DND-41 (cell line): ENCODE measurements around the gene GTF2F1.
"Not testable (repeated sequence)": the region's sequence is repeated elsewhere in the genome, so short reads cannot be mapped to it uniquely, and the experiment has no call there.

ENCODE experiments used
- ATAC-seq: fragments of 200-7000 bp; cut with Tn5 transposase; 3 replicates; pipeline ENCODE4 v1.9.1; 2021; ENCODE audit warnings: low read depth; ENCODE audit not compliant: insufficient read depth
- DNase-seq: peaks from one replicate; pipeline ENCODE4 v3.0.0-alpha.2; 2020
- H2AFZ ChIP-seq: 2 replicates; pipeline ENCODE4 v1.6.0; 2012; ENCODE audit warnings: low read depth, low read length
- H3K27ac ChIP-seq: 2 replicates; pipeline ENCODE4 v1.5.1; 2012; ENCODE audit warnings: low read length, inconsistent platforms
- H3K27me3 ChIP-seq: fragments of 200-600 bp; sonication (generic); 2 replicates; pipeline ENCODE4 v1.6.0; 2012; ENCODE audit warnings: low read length, mild to moderate bottlenecking, inconsistent platforms; ENCODE audit not compliant: insufficient read depth, poor library complexity
- H3K36me3 ChIP-seq: 2 replicates; pipeline ENCODE4 v1.5.1; 2012; ENCODE audit warnings: low read length, inconsistent platforms; ENCODE audit not compliant: insufficient read depth
- H3K4me1 ChIP-seq: 2 replicates; pipeline ENCODE4 v1.5.1; 2012; ENCODE audit warnings: mild to moderate bottlenecking, low read length; ENCODE audit not compliant: insufficient read depth
- H3K4me2 ChIP-seq: 2 replicates; pipeline ENCODE4 v1.6.0; 2012; ENCODE audit warnings: mild to moderate bottlenecking, moderate library complexity, low read length, inconsistent platforms; ENCODE audit not compliant: insufficient read depth
- H3K4me3 ChIP-seq, 2 experiments: fragments of 200-600 bp in 1 of 2; shearing (Covaris generic) in 1 of 2; 2 replicates each; pipeline ENCODE4 v1.5.1; 2012 to 2016; ENCODE audit warnings: inconsistent platforms in 2 of 2, low read length in 2 of 2, mild to moderate bottlenecking in 2 of 2, low read depth in 1 of 2, moderate library complexity in 1 of 2
- H3K79me2 ChIP-seq: 2 replicates; pipeline ENCODE4 v1.6.0; 2012; ENCODE audit warnings: low read length, inconsistent platforms; ENCODE audit not compliant: insufficient read depth
- H3K9ac ChIP-seq: 2 replicates; pipeline ENCODE4 v1.6.0; 2012; ENCODE audit warnings: low read depth, mild to moderate bottlenecking, inconsistent platforms, low read length, moderate library complexity
- H3K9me3 ChIP-seq: 2 replicates; pipeline ENCODE4 v1.5.1; 2012; ENCODE audit warnings: low read length, moderate library complexity, mild to moderate bottlenecking, inconsistent platforms; ENCODE audit not compliant: insufficient read depth, severe bottlenecking
- H4K20me1 ChIP-seq: 2 replicates; pipeline ENCODE4 v1.6.0; 2012; ENCODE audit warnings: low read length; ENCODE audit not compliant: insufficient read depth
- EZH2 ChIP-seq: IDR thresholded peaks from 3 replicates; pipeline ENCODE4 v1.6.1; 2012; ENCODE audit warnings: borderline replicate concordance, low read depth, mild to moderate bottlenecking, moderate library complexity, low read length, inconsistent platforms; ENCODE audit not compliant: severe bottlenecking
- TF ChIP-seq, protein P1 (sequence below): IDR thresholded peaks from 2 replicates; pipeline ENCODE4 v1.5.1; 2012; ENCODE audit warnings: borderline replicate concordance, low read length, moderate library complexity, mild to moderate bottlenecking; ENCODE audit not compliant: poor library complexity, severe bottlenecking; ENCODE audit errors: extremely low read depth

GTF2F1 gene

DNA sequence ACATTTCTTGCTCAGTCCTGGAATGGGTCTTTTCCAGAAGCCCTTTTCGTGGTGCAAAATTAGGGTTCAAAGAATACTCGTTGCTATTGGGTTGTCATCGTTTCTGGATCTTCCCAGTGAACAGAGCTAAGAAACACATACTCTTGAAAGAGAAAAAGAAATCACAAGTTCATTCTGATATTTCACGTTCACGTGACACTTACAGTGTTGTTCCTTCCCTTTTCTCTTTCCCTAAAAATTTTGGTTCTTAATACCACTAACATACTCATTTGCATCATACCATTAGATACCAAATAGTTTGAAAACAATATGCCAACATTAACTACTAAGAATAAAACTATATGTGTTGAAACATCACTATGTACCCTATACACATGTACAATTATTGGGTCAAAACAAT lies 13.4 kb upstream of the GTF2F1 start:
- Histone ChIP-seq H3K9me3 (no peaks in the 10 kb centered on the region), H3K27me3 (no peaks in the 10 kb centered on the region), H2AFZ (no peak overlapping the region), H3K4me2 (no peak overlapping the region), H4K20me1 (no peaks in the 10 kb centered on the region), H3K9ac (no peak overlapping the region), H3K4me1 (no peaks in the 10 kb centered on the region), H3K27ac (no peak overlapping the region), H3K4me3 (no peak overlapping the region), H3K79me2 (no peaks in the 10 kb centered on the region), H3K36me3 (no peaks in the 10 kb centered on the region)
- ATAC-seq: no peak
- no peak for TF ChIP-seq EZH2
- TF ChIP-seq, protein P1, sequence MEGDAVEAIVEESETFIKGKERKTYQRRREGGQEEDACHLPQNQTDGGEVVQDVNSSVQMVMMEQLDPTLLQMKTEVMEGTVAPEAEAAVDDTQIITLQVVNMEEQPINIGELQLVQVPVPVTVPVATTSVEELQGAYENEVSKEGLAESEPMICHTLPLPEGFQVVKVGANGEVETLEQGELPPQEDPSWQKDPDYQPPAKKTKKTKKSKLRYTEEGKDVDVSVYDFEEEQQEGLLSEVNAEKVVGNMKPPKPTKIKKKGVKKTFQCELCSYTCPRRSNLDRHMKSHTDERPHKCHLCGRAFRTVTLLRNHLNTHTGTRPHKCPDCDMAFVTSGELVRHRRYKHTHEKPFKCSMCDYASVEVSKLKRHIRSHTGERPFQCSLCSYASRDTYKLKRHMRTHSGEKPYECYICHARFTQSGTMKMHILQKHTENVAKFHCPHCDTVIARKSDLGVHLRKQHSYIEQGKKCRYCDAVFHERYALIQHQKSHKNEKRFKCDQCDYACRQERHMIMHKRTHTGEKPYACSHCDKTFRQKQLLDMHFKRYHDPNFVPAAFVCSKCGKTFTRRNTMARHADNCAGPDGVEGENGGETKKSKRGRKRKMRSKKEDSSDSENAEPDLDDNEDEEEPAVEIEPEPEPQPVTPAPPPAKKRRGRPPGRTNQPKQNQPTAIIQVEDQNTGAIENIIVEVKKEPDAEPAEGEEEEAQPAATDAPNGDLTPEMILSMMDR: no peak
- DNase-seq: no peak

GRCh38 chr19:6402837-6403608 lies 10.1 kb upstream of the GTF2F1 start:
- no peak overlapping the region for H3K9ac ChIP-seq
- H3K9me3 ChIP-seq: no peaks in the 10 kb centered on the region
- ATAC-seq: no peak
- no peak overlapping the region for H3K4me3 ChIP-seq
- no peaks in the 10 kb centered on the region for H3K36me3 ChIP-seq
- H2AFZ ChIP-seq: no peak overlapping the region
- TF ChIP-seq, protein P1: no peak
- TF ChIP-seq EZH2: no peak
- H3K4me1 ChIP-seq: no peaks in the 10 kb centered on the region
- DNase-seq: no peak
- no peak overlapping the region for H3K4me2 ChIP-seq
- H3K27me3 ChIP-seq: no peaks in the 10 kb centered on the region
- no peaks in the 10 kb centered on the region for H4K20me1 ChIP-seq
- no peaks in the 10 kb centered on the region for H3K79me2 ChIP-seq
- no peak overlapping the region for H3K27ac ChIP-seq

- ATAC-seq (no peak), DNase-seq (no peak)
- Histone ChIP-seq H3K79me2 (no peaks in the 10 kb centered on the region), H3K9me3 (no peaks in the 10 kb centered on the region), H3K4me2 (no peak overlapping the region), H4K20me1 (no peaks in the 10 kb centered on the region), H3K27ac (no peak overlapping the region), H3K9ac (no peak overlapping the region), H2AFZ (no peak overlapping the region; the same call in 1 of the 2 replicates), H3K4me1 (no peaks in the 10 kb centered on the region), H3K4me3 (no peak overlapping the region), H3K27me3 (no peaks in the 10 kb centered on the region), H3K36me3 (no peaks in the 10 kb centered on the region)
- no peak for TF ChIP-seq EZH2
Measured at GRCh38 chr19:6402058-6402457, 9.1 kb upstream of the GTF2F1 start.

DNA sequence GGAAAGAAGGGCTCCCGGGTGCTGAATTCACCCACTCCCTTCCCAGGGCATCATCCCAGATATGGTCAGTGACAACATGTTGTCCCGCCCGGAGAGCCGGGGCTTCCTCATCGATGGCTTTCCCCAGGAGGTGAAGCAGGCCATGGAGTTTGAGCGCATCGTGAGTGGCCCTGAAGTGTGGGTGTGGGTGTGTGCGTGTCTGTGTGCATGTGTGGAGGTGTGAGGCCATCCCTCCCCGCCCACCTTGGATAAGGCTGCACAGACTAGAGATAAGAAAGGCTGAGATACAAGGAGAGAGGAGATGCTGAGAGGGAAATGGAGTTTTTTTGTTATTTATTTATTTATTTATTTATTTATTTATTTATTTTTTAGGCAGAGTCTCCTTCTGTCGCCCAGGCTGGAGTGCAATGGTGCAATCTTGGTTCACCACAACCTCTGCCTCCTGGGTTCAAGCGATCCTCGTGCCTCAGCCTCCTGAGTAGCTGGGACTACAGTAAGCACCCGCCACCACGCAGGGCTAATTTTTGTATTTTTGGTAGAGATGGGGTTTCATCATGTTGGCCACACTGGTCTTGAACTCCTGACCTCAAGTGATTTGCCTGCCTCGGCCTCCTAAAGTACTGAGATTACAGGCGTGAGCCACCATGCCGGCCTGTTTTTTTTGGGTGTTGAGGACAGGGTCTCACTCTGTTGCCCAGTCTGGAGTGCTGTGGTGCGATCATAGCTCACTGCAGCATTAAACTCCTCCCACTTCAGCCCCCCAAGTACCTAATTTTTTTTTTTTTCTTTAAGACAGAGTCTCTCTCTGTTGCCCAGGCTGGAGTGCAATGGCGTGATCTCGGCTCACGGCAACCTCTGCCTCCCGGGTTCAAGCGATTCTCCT lies 7.3 kb upstream of the GTF2F1 start:
- H4K20me1 ChIP-seq, H3K4me1 ChIP-seq, H3K9ac ChIP-seq, H3K27ac ChIP-seq, H3K4me2 ChIP-seq, H2AFZ ChIP-seq, DNase-seq, H3K4me3 ChIP-seq, ATAC-seq, H3K36me3 ChIP-seq, H3K79me2 ChIP-seq, H3K27me3 ChIP-seq, H3K9me3 ChIP-seq: not testable (repeated sequence)
